IPS-NIHi11 (cell line): ENCODE data around the gene TECTA.

ENCODE experiments used
- DNase-seq: peaks from one replicate; pipeline ENCODE4 v3.0.0; 2012; ENCODE audit warnings: mixed read lengths, low spot score

TECTA gene

GRCh38 chr11:121188776-121189175 is 87.7 kb downstream of the TECTA start:
- no peak for DNase-seq

- DNase-seq = no peak
Observed at GRCh38 chr11:121191818-121192217, 90.8 kb downstream of the TECTA start.

- DNase-seq = peak; percentile 68
Observed at GRCh38 chr11:121194731-121195596, 93.9 kb downstream of the TECTA start.

- DNase-seq = no peak
Observed at GRCh38 chr11:121198491-121198890, 97.4 kb downstream of the TECTA start.

- peak; percentile 23 for DNase-seq
Observed at GRCh38 chr11:121199516-121199915, 98.5 kb downstream of the TECTA start.

GRCh38 chr11:121206810-121207209 is 105.8 kb downstream of the TECTA start:
- no peak for DNase-seq

- no peak for DNase-seq
Observed at GRCh38 chr11:121207485-121208115, 106.6 kb downstream of the TECTA start.

GRCh38 chr11:121210445-121211080 is 109.5 kb downstream of the TECTA start:
- DNase-seq = no peak

- no peak for DNase-seq
Observed at GRCh38 chr11:121211626-121212025, 110.6 kb downstream of the TECTA start.

- DNase-seq = no peak
Observed at GRCh38 chr11:121212536-121213361, 111.7 kb downstream of the TECTA start.

GRCh38 chr11:121213362-121213893 is 112.4 kb downstream of the TECTA start:
- DNase-seq = no peak

- no peak for DNase-seq
Observed at GRCh38 chr11:121214861-121215260, 113.8 kb downstream of the TECTA start.

- DNase-seq = no peak
Observed at GRCh38 chr11:121221496-121222200, 120.6 kb downstream of the TECTA start.

- no peak for DNase-seq
Observed at GRCh38 chr11:121223161-121223560, 122.1 kb downstream of the TECTA start.

- no peak for DNase-seq
Observed at GRCh38 chr11:121225382-121225781, 124.3 kb downstream of the TECTA start.

- DNase-seq = no peak
Observed at GRCh38 chr11:121226415-121227263, 125.6 kb downstream of the TECTA start.

GRCh38 chr11:121228851-121229250 is 127.8 kb downstream of the TECTA start:
- DNase-seq = no peak

GRCh38 chr11:121229495-121230215 is 128.6 kb downstream of the TECTA start:
- no peak for DNase-seq

GRCh38 chr11:121231576-121232278 is 130.7 kb downstream of the TECTA start:
- DNase-seq = no peak
